Jurkat, Clone E6-1 (cell line): ENCODE measurements around the gene VWA5B1.

Source experiments
- DNase-seq: peaks from one replicate; pipeline ENCODE4 v3.0.0-alpha.2; 2011; ENCODE audit warnings: low read depth, low spot score
- H3K4me3 ChIP-seq: 2 replicates; pipeline ENCODE4 v1.5.1; 2011; ENCODE audit warnings: mild to moderate bottlenecking, low read length, control low read depth, moderate library complexity

The VWA5B1 gene

DNA sequence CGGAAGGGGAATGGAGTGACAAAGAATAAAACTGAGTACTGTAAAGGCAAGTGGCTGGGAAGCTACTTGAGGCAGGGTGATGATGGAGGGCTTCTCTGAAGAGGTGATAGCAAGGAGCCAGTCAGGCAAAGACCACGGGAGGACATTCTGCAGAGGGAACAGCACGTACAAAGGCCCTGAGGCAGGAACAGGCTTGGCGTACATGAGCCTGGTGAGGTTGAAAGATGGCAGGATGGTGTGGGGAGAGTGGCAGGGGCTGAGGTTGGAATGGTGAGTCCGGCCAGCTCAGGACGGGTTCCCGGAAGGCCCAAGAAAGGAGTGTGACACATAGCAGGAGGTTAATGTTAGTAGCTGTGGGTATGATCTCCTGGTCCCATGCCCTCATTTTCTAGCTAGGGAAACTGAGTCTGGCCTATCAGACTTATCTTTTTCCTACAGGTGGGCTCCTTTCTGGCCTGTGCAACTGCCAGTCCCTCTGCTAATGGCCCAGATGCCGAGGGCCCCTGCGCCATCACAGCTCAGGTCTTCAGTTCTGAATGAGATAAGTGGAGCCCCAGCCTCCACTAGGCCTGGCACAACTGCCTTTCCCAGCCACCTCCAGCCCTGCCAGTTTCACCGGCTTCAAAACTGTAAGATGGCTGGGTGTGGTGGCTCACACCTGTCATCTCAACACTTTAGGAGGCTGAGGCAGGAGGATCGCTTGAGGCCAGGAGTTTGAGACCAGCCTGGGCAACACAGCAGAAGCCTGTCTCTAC is 87.0 kb downstream of the VWA5B1 start:
- no peak for DNase-seq
- H3K4me3 ChIP-seq = no peak overlapping the region

DNA sequence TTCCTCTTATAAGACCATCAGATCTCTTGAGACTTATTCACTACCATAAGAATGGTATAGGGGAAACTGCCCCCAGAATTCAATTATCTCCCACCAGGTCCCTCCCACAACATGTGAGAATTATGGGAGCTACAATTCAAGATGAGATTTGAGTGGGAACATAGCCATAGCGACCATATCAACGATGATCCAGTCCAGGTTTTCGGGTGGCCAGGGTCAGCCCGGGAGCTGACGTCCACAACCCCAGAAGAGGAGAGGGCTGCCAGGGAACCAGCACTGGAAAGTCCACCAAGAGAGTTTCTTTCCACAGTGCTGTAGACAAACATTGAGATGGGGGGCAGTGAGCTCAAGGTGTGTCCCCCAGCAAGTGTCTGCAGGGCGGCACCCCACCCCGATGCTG is 88.4 kb downstream of the VWA5B1 start:
- no peak for DNase-seq
- no peak overlapping the region for H3K4me3 ChIP-seq

DNA sequence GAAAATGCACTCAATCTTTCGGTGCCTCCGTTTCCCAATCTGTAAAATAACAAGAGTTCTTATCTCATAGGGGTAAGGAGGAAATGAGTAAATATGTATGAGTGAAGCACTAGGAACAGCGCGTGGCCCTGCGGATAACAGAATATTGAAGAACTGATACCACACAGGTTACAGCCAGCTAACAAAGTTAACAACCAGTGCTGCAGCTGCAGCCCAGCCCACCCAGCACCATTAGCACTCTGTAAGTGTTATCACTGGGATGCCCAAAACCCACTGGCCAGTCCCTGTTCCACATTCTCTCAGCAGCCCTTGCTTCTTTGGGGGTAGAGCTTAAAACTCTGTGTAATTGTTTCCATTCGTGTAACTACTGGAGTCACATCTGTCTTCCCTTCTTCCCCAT is 89.5 kb downstream of the VWA5B1 start:
- no peak for DNase-seq

DNA sequence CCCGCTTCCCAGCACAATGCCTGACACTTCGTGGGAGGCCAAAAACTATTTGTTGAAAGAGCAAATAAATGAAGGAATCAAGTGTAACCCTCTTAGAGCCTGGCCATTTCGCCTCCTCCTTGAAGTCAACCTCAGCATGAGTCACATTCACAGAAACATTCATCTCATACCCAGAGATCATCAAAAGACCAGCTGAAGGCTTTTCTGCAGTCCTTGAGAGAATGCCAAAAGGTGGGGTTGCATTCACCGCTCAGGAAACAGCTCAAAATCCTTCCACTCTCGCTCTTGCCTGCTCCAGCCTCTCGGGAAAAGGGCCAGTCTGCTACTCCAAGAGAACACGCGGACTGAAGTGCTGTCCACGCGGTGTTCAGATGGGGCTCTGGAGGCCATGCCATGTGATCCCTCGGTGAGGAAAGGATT is 90.0 kb downstream of the VWA5B1 start:
- H3K4me3 ChIP-seq = no peak overlapping the region
- no peak for DNase-seq

More for the DNA sequence above, 89.5 kb downstream of the VWA5B1 start:
- no peak overlapping the region for H3K4me3 ChIP-seq

DNA sequence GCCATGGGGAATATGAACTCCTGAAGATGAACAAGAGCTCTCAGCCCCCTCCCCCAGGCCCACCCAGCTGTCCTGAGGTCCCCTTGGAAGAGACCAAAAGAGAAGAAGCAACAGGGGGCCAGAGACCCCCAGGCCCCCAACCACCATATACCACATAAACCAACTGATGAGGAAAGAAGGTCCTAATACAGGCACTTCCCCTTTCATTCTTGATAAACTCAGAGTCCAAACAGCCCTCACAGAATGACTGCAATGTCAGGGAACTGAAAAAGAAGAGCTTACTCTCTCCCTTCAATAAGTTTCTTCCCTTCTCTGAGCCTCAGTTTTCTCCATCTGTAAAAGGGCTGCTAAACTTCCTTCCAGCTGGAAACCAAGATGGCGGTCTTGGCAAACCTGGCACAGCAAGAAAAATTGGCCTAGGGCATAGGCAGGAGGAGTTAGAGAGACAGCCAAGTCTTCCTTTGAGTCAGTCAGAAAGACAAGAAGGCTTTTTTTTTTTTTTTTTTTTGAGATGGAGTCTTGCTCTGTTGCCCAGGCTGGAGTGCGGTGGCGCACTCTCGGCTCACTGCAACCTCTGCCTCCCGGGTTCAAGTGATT is 90.5 kb downstream of the VWA5B1 start:
- no peak for DNase-seq
- no peak overlapping the region for H3K4me3 ChIP-seq

DNA sequence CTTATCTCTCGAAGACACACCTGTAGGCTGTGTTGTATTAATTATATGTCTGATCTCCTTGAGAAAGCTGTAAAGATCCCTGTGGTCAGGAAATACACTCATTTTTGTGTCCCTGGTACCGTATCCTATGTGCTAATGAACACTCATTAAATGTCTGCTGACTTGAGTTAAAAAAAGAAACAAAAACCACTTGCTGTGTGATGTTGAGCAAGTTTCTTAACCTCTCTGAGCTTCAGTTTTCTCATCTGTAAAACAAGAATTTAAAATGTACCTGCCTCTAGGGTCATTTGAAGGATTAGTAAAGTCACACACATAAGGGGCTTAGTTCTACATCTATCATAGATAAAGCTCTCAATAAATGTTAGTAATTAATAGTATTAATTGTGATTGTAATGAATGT is 91.3 kb downstream of the VWA5B1 start:
- no peak for DNase-seq
- H3K4me3 ChIP-seq = no peak overlapping the region

DNA sequence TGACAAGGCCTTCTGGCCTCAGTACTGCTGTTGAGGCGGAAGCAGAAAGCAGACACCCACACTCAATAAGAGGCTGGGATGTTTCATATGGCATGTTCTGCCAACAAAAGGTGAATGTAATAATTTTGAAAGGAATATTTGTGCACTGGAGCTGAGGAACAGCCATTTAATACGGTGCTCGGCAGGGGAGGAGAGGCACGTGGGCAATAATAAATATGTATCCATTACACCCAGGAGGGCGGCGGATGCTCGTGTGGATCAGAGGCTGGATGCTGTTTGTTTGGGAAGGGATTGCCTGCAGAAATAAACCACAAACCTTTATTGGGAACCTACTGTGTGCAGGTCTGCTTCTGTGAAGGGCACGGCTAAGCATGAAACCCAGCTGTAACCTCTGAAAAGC is 92.0 kb downstream of the VWA5B1 start:
- H3K4me3 ChIP-seq = no peak overlapping the region
- DNase-seq = no peak

DNA sequence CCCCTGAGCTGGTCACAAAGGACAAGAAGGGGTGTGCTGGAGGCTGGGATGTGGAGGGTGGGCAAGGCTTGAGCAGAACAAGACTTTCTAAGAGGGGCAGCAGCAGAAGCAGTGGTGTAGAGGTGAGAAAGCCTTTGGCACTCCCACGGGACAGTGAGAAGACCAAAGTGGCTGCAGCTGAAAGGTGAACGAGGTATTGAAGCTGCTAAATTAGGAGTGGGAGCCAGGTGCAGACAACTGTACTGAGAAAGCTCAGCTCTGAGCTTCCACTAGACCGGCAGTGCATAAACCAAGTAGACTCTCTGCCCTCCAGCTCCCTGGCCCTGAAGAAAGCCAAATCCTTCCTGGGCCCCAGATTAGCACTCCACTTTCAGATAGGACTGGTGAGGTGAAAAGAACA is 93.0 kb downstream of the VWA5B1 start:
- H3K4me3 ChIP-seq = no peak overlapping the region
- DNase-seq = no peak

DNA sequence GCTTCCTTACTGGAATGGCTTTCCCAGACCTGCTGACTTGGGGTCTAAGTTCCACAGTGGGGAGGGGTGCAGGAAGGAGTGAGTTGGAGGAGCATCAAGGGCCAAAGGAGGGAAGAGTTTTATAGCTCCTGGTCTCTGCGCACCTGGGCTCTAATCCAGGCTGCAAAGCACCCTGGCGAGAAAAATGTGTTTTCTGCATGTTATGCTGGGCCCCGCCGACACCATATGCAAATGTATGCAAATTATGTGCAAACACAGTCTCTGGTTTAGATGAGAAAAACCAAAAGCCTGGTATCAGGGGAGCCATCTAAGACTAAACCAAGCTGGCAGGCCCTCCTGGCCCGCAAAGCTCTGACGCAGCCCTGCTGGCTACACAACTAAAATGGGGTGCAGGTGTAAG is 95.0 kb downstream of the VWA5B1 start:
- no peak overlapping the region for H3K4me3 ChIP-seq
- DNase-seq = no peak

DNA sequence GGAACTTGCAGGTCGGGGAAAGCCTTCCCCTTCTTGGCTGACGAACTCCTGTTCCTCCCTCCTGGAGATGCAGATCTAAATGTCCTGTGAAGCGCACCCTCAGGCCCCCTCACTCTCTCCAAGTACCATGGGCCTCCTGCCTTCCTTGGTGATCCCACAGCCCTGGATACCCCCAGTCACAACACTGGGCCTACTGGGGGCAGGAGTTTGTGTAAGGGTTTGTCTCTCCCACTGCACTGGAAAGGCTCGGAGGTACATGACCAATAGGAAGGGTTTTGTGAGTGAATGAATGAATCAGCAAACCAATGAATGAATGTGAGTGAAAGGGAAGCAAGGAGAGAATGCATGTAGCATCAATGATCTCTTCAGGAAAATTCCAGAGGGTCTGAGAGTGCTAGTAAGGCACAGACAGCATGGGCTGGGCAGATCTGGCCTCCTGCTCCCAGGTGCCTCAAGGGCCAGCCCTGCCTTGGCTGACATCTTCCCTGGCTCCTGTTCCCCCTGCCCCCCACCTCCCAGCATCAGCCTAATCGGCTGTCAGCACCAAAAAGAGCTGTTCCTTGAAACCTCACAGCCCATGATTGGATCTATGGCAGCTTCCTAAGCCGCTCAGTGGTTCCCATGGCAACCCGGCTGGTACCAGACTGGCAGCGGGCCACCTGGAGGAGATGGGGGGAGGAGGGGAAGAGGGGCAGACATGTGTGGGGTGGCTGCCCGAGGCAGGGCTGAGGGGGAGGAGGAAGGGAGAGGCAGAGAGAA is 95.8 kb downstream of the VWA5B1 start:
- DNase-seq = no peak
- no peak overlapping the region for H3K4me3 ChIP-seq

DNA sequence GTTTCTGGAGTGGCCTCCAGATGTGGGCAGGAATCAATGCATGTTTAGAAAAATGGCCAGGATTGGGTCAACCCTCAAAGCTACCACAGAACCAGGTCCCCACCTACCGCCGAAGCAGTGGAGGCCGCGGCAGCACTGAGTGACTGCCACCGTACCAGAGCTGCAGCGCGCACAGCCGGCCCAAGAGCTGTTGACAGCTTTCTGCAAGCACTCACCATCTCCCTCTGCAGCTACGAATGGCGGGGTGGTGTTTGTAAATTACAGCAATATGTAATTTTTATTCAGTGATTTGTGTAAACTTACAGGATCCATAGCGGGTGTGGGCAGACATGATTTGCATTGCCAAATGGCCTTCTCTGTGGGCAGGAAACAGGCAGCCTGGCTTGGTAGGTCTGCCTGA is 98.9 kb downstream of the VWA5B1 start:
- no peak for DNase-seq
- H3K4me3 ChIP-seq = no peak overlapping the region

DNA sequence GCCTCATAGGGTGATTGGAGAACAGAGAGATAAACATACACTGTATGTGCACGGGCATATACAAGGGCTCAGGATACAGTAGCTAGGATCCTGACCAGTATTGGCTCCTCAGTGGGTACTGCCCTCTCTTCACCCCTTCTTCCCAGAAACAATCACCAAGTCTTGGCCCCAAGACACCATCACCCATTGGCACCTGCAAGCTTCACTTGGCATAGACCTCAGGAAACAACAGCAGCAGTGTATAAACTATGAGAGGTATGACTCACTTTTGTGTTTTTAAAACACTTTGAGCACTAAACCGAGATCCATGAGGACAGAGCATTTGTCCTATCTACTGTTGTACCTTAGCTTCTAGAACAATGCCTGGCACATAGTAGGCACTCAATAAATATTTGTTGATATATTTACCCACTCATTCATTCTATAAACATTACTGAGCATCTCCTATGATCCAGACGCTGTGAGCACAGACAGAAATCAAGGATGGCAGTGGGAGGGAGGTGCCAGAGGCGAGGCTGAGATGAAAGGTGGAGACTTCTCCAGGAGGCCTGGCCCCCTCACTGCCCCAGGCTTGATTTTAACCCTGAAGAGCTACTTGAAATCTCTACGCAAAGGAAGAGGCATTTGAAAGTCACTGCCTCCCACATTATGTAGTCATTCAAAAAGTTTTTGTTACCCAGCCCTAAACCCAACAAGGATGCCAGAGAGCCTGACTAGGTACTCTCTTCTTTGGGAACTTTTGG is 100.1 kb downstream of the VWA5B1 start:
- no peak overlapping the region for H3K4me3 ChIP-seq
- DNase-seq = no peak

DNA sequence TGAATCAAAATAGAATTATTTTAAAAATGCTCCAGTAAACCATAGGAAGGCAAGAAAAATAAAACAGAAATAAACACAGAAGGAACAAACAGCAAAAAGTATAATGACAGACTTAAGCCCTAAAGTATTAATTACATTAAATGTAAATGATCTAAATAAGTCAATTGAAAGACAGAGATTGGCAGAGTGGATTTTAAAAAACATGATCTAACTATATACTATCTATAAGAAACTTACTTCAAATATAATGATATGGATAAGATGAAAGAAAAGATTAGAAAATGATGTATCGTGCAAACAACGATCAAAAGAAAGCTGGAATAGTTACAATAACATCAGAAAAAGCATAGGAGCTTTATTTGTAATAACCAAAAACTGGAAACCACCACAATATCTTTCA is 104.6 kb downstream of the VWA5B1 start:
- no peak for DNase-seq
- H3K4me3 ChIP-seq = no peak overlapping the region

DNA sequence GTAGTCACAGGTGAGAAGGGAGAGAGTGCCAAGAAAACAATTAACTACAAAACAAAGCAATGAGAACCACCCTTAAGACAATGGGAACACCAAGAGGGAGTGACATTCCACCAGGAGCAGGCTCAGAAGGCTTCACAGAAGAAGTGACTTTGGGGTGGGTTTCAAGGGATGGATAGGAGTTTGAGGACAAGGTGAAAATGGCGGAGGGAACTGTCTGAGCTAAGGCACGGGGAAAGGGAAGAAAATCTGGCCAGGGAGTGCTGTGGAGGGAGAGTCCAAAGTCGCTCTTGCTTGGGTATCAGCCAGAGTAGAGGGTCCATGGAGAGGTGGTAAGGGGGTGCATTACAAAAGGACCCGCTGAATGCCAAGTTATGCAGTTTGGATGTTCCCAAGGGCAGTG is 108.1 kb downstream of the VWA5B1 start:
- no peak overlapping the region for H3K4me3 ChIP-seq
- no peak for DNase-seq

DNA sequence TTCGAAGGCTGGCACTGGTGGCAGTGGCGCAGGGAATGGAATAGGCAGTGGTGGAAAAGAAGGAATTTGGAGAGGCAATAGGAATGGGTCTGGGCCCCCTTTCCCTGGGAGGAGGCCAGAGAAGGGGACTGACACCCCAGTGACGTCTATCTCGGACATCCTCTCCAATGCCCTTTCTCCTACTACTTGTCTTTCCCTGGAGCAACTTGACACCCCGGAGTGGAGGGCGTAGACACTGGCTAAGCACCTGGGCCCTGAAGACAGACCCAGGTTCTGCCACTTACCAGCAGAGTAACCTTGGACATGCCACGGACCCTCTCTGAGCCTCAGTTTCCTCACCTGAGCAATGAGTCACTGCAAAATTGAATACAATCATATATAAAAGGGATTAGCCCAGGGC is 108.5 kb downstream of the VWA5B1 start:
- H3K4me3 ChIP-seq = no peak overlapping the region
- DNase-seq = no peak

DNA sequence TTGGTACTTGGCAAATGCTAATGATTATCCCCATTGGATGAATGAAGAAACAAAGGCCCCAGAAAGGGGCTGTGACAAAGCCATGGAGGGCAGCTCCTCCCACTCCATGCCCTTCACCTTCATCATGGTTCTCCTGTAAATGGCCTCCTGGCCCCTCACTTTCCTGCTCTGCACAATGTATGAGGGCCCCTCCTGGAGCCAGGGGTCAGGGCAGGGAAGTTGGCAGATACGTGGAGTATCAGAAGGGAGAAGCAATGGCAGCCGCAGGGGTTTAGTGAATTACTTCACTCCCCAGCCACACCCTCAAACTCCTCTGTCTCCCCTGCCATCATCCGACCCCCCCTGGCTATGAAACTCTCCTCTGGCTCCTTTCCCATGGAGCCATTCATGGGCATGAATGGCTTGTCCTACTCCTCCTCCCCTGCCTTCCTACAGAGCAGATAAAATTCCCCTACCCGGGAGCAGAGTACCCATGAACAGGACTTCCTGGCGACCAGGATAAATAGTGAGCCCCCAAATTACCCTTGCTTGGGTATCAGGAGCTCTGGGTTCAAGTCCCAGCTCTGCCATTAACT is 109.0 kb downstream of the VWA5B1 start:
- no peak overlapping the region for H3K4me3 ChIP-seq
- no peak for DNase-seq

DNA sequence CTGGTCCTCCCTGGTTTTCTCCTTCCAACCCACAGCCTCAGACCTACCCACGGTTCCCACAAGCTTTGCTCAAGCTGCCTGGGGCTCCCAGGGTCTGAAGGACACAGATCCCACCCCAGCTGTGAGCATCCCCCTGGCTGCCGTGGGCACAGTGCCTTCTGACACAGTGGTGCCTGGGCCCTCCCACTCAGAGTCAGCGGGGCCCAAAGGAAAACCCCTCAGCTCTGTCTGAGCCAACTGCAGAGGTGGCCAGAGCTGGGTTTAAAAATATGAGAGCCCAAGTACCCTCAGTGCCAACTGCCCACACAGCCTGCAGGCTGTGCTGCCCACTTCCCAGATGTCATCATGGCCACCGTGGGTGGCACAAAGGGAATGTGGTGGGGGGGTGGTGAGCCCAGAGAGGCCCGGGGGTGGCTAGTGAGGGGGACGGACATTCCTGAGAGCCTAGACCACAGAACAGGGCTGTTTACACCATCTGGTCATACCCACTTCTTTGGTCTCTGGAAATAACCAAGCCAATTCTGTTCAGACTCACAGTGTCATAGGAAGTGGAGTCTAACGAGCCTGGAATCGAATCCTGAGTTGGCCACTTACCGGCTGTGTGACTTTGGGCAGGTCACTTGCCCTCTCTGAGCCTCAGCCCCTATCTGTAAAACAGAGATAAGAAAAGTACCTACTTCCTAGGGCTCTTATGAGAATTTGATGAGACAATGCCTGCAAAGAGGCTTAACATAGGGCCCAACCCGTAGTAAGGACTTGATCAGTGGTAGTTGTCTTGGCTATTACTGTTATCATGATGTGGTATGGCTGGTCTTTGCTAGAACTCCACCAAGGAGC is 109.9 kb downstream of the VWA5B1 start:
- no peak overlapping the region for H3K4me3 ChIP-seq
- DNase-seq = no peak

DNA sequence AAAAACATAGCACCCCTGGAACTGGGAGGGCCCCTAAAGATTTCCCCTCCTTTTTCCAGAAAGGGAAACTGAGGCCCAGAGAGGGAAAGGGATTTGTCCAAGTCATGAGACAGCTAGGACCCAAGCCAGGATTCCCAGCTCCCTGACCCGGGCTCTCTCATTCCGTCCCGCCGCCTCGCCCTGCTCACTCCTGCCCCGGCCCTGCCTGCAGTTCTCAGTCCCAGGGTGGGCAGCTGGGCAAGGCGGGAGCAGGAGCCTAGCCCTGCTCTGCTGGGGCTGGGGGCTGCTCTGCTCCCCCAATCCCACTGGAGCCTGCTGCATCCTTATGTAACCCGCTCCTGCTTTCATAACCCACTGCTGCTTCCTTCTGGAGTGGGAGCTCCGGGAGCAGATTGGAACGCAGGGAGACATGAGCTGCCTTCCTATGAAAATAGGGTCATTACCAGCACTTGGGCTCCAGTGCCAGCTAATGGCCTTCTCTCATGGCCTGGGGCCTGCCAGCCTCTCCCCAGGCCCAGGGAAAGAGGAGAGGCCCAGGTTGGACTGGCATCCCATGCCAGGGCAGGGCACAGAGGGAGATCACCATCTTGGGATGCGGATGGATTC is 110.8 kb downstream of the VWA5B1 start:
- DNase-seq = no peak
- H3K4me3 ChIP-seq = no peak overlapping the region
